ENCODE data around the gene ABL2. TPM values are rescaled to one million over a fixed set of nuclear protein-coding genes. Genes with fewer than 3 reads are reported as not detected.

Gene ABL2
- total RNA-seq, 2 donors from 2014 or later: 20.2 to 28.0 TPM

- 92 to 100% methylated on average over 1 to 4 of the region's 4 CpGs for WGBS, 2 experiments (ENCODE audit: insufficient coverage in 1 of 2, insufficient read length in 1 of 2)
- Histone ChIP-seq H3K36me3 (ENCODE audit: control insufficient read depth, insufficient read depth, low read length) (peaks cover 63% of the 10 kb centered on the region), H3K27ac (ENCODE audit: low read depth, low read length) (no peak overlapping the region)
Observed at GRCh38 chr1:179090923-179091322, 138.6 kb downstream of the ABL2 start.

GRCh38 chr1:179090522-179090921 is 139.0 kb downstream of the ABL2 start:
- no peak overlapping the region for H3K4me3 ChIP-seq (ENCODE audit: low read length)
- no peaks in the 10 kb centered on the region for H3K27me3 ChIP-seq (ENCODE audit: control insufficient read depth, insufficient read depth, low read length, poor library complexity, severe bottlenecking)
- H3K9ac ChIP-seq (ENCODE audit: extremely low read depth, low read length, poor library complexity, severe bottlenecking): no peak overlapping the region
- Mint-ChIP-seq H3K27ac (no peak overlapping the region), H3K9me3 (no peaks in the 10 kb centered on the region), H3K27me3 (ENCODE audit: insufficient read depth) (no peaks in the 10 kb centered on the region), H3K36me3 (ENCODE audit: low read depth) (peaks cover 59% of the 10 kb centered on the region), H3K4me1 (peaks cover 13% of the 10 kb centered on the region), H3K4me3 (no peak overlapping the region)
- H3K36me3 ChIP-seq (ENCODE audit: control insufficient read depth, insufficient read depth, low read length): peaks cover 60% of the 10 kb centered on the region
- H3K4me1 ChIP-seq (ENCODE audit: control insufficient read depth, insufficient read depth, low read length): peaks cover 5% of the 10 kb centered on the region
- TF ChIP-seq CTCF (conservative IDR thresholded peaks at IDR 0.05): peak; percentile 49
- H3K9me3 ChIP-seq (ENCODE audit: control insufficient read depth, low read length): no peaks in the 10 kb centered on the region
- DNase-seq: no peak
- 91 to 93% methylated on average over 6 to 8 of the region's 8 CpGs for WGBS, 2 experiments (ENCODE audit: insufficient coverage in 1 of 2, insufficient read length in 1 of 2)
- no peak overlapping the region for H3K27ac ChIP-seq (ENCODE audit: low read depth, low read length)

More at GRCh38 chr1:179090923-179091322, 138.6 kb downstream of the ABL2 start:
- H3K9ac ChIP-seq (ENCODE audit: extremely low read depth, low read length, poor library complexity, severe bottlenecking): no peak overlapping the region
- Mint-ChIP-seq H3K4me1 (peaks cover 13% of the 10 kb centered on the region), H3K9me3 (no peaks in the 10 kb centered on the region), H3K36me3 (ENCODE audit: low read depth) (peaks cover 59% of the 10 kb centered on the region), H3K27ac (no peak overlapping the region), H3K4me3 (no peak overlapping the region), H3K27me3 (ENCODE audit: insufficient read depth) (no peaks in the 10 kb centered on the region)
- H3K9me3 ChIP-seq (ENCODE audit: control insufficient read depth, low read length): no peaks in the 10 kb centered on the region
- no peak for DNase-seq
- no peak overlapping the region for H3K4me3 ChIP-seq (ENCODE audit: low read length)
- no peak for TF ChIP-seq CTCF (conservative IDR thresholded peaks at IDR 0.05)
- peaks cover 5% of the 10 kb centered on the region for H3K4me1 ChIP-seq (ENCODE audit: control insufficient read depth, insufficient read depth, low read length)
- no peaks in the 10 kb centered on the region for H3K27me3 ChIP-seq (ENCODE audit: control insufficient read depth, insufficient read depth, low read length, poor library complexity, severe bottlenecking)

- H3K27ac ChIP-seq (ENCODE audit: low read depth, low read length): no peak overlapping the region
- no peak for DNase-seq
- no peak for TF ChIP-seq CTCF (conservative IDR thresholded peaks at IDR 0.05)
- Mint-ChIP-seq H3K27me3 (ENCODE audit: insufficient read depth) (no peaks in the 10 kb centered on the region), H3K4me3 (no peak overlapping the region), H3K36me3 (ENCODE audit: low read depth) (peaks cover 59% of the 10 kb centered on the region), H3K4me1 (peaks cover 13% of the 10 kb centered on the region), H3K9me3 (no peaks in the 10 kb centered on the region), H3K27ac (peak overlapping the region; percentile 66)
- no peaks in the 10 kb centered on the region for H3K9me3 ChIP-seq (ENCODE audit: control insufficient read depth, low read length)
- peaks cover 55% of the 10 kb centered on the region for H3K36me3 ChIP-seq (ENCODE audit: control insufficient read depth, insufficient read depth, low read length)
- no peak overlapping the region for H3K4me3 ChIP-seq (ENCODE audit: low read length)
- no peak overlapping the region for H3K9ac ChIP-seq (ENCODE audit: extremely low read depth, low read length, poor library complexity, severe bottlenecking)
- H3K4me1 ChIP-seq (ENCODE audit: control insufficient read depth, insufficient read depth, low read length): peaks cover 5% of the 10 kb centered on the region
- no peaks in the 10 kb centered on the region for H3K27me3 ChIP-seq (ENCODE audit: control insufficient read depth, insufficient read depth, low read length, poor library complexity, severe bottlenecking)
- WGBS, 2 experiments (ENCODE audit: insufficient coverage in 1 of 2, insufficient read length in 1 of 2): 90 to 97% methylated on average over 5 to 15 of the region's 16 CpGs
Observed at GRCh38 chr1:179089827-179090482, 139.5 kb downstream of the ABL2 start.

All from endodermal cell (in vitro differentiated cells).